Measurements from ENCODE around the gene POPDC3. TPM values are rescaled to one million over a fixed set of nuclear protein-coding genes. Genes with fewer than 3 reads are reported as not detected.

POPDC3 gene
- total RNA-seq, 1 experiment from 2014 or later = 5.7 TPM

GRCh38 chr6:105163183-105163582 lies 16.6 kb downstream of the POPDC3 start:
- peaks cover 3 to 5% of the 10 kb centered on the region in 2 experiments; a peak in 3 of 4 replicates for H3K4me1 Mint-ChIP-seq
- Histone ChIP-seq H3K56ac (ENCODE audit: insufficient read length, low read depth, low read length) (no peak overlapping the region), H2AFZ (ENCODE audit: low read length) (no peak overlapping the region), H2BK20ac (ENCODE audit: low read depth, low read length, poor library complexity, severe bottlenecking) (no peak overlapping the region), H3K23ac (ENCODE audit: insufficient read length, low read depth, low read length) (no peak overlapping the region), H3K4ac (ENCODE audit: low read depth, low read length) (no peak overlapping the region), H3K4me2 (ENCODE audit: insufficient read depth, insufficient read length, low read length) (no peak overlapping the region), H3K79me1 (ENCODE audit: insufficient read depth, low read depth, low read length, poor library complexity, severe bottlenecking) (no peaks in the 10 kb centered on the region), H3K14ac (ENCODE audit: insufficient read depth, low read length) (no peak overlapping the region), H3K23me2 (ENCODE audit: insufficient read length, low read depth, low read length, poor library complexity, severe bottlenecking) (no peaks in the 10 kb centered on the region), H3K18ac (ENCODE audit: insufficient read length, low read depth, low read length) (no peak overlapping the region), H2AK5ac (ENCODE audit: insufficient read length, low read length) (no peak overlapping the region), H3K27me3 (ENCODE audit: insufficient read depth, low read length) (no peaks in the 10 kb centered on the region), H2BK120ac (ENCODE audit: low read depth, low read length, poor library complexity, severe bottlenecking) (no peak overlapping the region), H3K9ac (ENCODE audit: extremely low read depth, insufficient read length, low read length) (no peak overlapping the region), H3K79me2 (ENCODE audit: insufficient read depth, low read length) (no peaks in the 10 kb centered on the region), H3T11ph (ENCODE audit: low read length) (no peak overlapping the region), H4K5ac (ENCODE audit: insufficient read length, low read depth, low read length) (no peak overlapping the region), H3K4me1 (ENCODE audit: insufficient read depth, low read length) (peaks cover 3% of the 10 kb centered on the region; the same call in 1 of the 2 replicates), H2BK15ac (ENCODE audit: low read depth, low read length) (no peak overlapping the region), H3K27ac (ENCODE audit: insufficient read length, low read depth, low read length) (no peak overlapping the region), H2BK5ac (ENCODE audit: insufficient read length, low read length) (no peak overlapping the region), H4K91ac (ENCODE audit: insufficient read length, low read depth, low read length) (no peak overlapping the region), H4K8ac (replicated peaks; ENCODE audit: insufficient read length, low read depth, low read length) (no peak overlapping the region), H2BK12ac (ENCODE audit: insufficient read length, low read depth, low read length) (no peak overlapping the region), H4K20me1 (ENCODE audit: control insufficient read depth, insufficient read depth, insufficient read length) (no peaks in the 10 kb centered on the region), H3K9me3 (ENCODE audit: control insufficient read depth, low read depth, low read length) (no peaks in the 10 kb centered on the region)
- no peaks in the 10 kb centered on the region for H3K9me3 Mint-ChIP-seq
- no peak overlapping the region for H3K27ac Mint-ChIP-seq
- no peak for DNase-seq
- H3K27me3 Mint-ChIP-seq (ENCODE audit: low read depth) = no peaks in the 10 kb centered on the region
- no peaks in the 10 kb centered on the region for H3K36me3 Mint-ChIP-seq (ENCODE audit: insufficient read depth in 1 of 3, low read depth in 3 of 3)
- TF ChIP-seq CTCF (conservative IDR thresholded peaks at IDR 0.05) = no peak
- H3K4me3 Mint-ChIP-seq = no peak overlapping the region
